Vagina (tissue), 2 donors: Measurements from ENCODE around the gene STKLD1.

Experiments
- POLR2A ChIP-seq, 2 donors: fragments of 450-650 bp; IDR thresholded peaks; one replicate each; pipeline ENCODE4 v1.6.1; 2017; ENCODE audit warnings: antibody characterized with exemption in 2 of 2, mild to moderate bottlenecking in 2 of 2, moderate library complexity in 2 of 2
- TF ChIP-seq, protein P1 (sequence below), 3 experiments: fragments of 450-650 bp in 2 of 3; fragments of 200-600 bp in 1 of 3; sonication (generic) in 1 of 3; IDR thresholded peaks; one replicate each; pipeline ENCODE4 v1.5.1; 2017 to 2019; ENCODE audit warnings: antibody characterized with exemption in 3 of 3, mild to moderate bottlenecking in 2 of 3, moderate library complexity in 2 of 3

DNA sequence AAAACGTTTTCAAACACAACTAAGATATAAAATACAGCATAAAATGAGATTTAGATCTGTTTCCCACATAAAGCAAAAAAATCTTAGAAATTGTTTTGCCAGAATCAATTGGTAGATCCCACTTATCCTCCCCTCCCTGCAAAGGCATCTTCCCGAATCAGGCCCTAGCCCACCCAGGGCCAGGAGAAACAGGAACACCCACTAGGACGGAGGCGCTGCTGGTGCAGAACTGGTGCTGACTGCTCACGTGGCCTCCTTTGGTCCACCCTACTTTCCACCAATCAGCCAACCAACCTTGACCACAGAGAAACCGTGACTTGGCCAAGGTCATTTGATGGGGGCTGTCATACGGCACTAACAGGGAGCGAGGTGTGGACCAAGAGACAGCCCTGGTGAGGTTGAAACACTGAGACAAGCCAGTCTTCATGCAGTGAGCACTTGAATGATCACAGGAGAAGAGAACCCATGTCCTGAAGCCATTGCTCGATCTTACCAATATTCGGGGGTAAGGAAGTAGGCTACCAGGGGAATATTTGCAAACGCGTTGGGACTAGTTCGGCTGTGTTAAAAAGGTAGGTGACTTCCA lies 14.6 kb upstream of the STKLD1 start:
- TF ChIP-seq, protein P1, sequence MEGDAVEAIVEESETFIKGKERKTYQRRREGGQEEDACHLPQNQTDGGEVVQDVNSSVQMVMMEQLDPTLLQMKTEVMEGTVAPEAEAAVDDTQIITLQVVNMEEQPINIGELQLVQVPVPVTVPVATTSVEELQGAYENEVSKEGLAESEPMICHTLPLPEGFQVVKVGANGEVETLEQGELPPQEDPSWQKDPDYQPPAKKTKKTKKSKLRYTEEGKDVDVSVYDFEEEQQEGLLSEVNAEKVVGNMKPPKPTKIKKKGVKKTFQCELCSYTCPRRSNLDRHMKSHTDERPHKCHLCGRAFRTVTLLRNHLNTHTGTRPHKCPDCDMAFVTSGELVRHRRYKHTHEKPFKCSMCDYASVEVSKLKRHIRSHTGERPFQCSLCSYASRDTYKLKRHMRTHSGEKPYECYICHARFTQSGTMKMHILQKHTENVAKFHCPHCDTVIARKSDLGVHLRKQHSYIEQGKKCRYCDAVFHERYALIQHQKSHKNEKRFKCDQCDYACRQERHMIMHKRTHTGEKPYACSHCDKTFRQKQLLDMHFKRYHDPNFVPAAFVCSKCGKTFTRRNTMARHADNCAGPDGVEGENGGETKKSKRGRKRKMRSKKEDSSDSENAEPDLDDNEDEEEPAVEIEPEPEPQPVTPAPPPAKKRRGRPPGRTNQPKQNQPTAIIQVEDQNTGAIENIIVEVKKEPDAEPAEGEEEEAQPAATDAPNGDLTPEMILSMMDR (IDR thresholded peaks at IDR 0.05), result no peak
- TF ChIP-seq POLR2A (IDR thresholded peaks at IDR 0.05), result no peak
